CD4-positive, alpha-beta T cell treated with Interleukin-2 at 100 ng/mL for 4 hours (primary cell): ENCODE data around the gene FBXO30.

Source experiments
- DNase-seq: peaks from one replicate; pipeline ENCODE4 v3.0.0-alpha.2; 2020; ENCODE audit warnings: low spot score

FBXO30 gene

DNA sequence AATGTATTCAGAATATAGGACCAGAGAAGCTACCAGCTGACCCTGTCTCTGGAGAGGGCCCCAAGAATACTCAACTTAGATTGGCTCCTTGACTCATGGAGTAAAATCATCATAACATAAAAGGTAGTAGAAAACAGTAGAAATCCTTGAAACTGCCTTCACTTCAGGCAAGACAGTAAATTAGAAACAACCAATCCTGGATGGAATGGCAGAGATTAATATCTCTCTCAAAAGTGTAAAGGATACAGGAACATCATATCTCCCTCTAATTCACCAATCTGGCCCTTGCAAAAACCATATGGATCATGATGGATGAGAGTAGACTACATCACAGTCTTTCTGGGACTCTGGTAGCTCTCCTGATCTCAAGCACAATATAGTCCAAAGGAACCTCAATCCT lies 58.9 kb downstream of the FBXO30 start:
- DNase-seq, result no peak

GRCh38 chr6:145752638-145753037 lies 62.0 kb downstream of the FBXO30 start:
- no peak for DNase-seq

DNA sequence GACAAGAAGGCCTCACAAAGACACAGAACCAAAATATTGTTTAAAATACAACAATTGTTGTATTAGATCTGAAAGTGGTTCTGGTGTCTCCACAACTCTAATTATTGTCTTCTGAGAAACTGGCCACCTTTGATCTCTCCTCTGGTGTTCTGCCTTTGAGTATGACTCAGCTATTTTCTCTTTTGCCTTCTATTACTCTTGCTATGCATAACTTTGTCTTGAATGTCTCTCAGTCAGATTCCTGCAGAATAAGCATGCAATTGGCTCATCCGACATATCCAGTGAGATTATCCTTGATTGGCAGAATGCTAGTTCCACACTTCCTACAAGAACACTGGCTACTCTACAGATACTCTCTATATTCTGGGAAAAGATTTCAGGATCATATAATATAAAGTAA lies 65.0 kb downstream of the FBXO30 start:
- no peak for DNase-seq

- no peak for DNase-seq
These were observed 68.7 kb downstream of the FBXO30 start for GRCh38 chr6:145745861-145746260.

- no peak for DNase-seq
These were observed 70.0 kb downstream of the FBXO30 start for GRCh38 chr6:145744619-145745018.
